DMS79 (cell line): ENCODE measurements around the gene OBP2A.
"Not testable (repeated sequence)": the region's sequence is repeated elsewhere in the genome, so short reads cannot be mapped to it uniquely, and the experiment has no call there.

ENCODE experiments used
- DNase-seq: peaks from one replicate; lab custom pipeline; 2025; lab: John Stamatoyannopoulos, UW

Gene OBP2A

DNA sequence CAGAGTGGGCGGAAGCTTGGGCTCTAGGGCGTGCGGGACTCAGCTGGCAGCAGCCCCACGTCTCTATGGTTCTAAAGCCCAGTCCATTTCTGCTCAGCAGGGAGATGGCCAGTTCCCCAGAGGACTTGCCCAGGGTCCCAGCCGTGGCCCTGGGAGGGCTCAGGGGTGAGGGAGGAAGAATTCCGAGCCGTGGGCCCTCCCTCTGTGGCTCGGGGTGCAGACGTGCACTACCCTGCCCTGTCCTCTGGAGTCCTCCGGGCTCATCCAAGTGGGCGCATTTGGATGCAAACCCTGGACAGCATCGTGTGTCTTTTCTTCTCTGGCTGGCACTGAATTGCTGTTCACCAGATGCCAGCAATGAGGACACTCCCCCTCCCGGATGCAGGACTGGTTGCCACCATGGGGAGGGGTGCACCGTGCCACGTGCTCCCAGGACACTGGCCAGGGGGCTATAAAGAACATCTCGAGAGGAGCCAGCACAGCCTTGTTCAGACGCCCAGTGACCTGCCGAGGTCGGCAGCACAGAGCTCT is at the start of gene OBP2A:
Gene OBP2A, plus strand, starts transcription at position 481 of the 531 bp plus-strand sequence. CDS start 55 bp downstream, outside the sequence.
- not testable (repeated sequence) for DNase-seq

GRCh38 chr9:135498381-135499126 is 47.4 kb upstream of the OBP2A start:
- DNase-seq, result no peak

GRCh38 chr9:135499326-135500070 is 46.4 kb upstream of the OBP2A start:
- DNase-seq, result peak; percentile 64

DNA sequence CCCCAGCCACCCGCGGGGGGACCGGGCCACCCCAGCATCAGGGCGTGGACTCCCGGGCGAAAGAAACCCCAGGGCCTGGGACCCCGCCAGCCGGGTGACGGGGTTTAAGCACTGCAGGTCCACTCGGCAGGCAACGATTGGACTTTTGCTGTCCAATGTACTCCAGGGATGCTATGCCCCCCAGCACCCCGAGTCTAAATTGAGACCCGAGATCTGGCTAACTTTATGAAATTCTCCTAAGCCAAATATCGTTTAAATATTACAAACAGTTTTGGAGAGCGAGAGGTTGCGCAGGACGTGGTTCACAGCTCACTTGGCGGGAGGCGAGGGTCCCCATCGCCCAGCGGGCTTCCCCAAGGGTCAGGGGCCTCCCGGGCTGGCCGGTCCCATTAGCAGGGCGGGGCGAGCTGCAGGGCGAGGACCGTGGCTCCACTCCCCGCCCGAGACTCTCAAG is 45.8 kb upstream of the OBP2A start:
- no peak for DNase-seq

- DNase-seq, result peak; percentile 43
These were observed 45.2 kb upstream of the OBP2A start, which contains the start of gene MRPS2 for GRCh38 chr9:135500525-135501260. MRPS2 (plus strand) TSS chr9:135500682; CDS start chr9:135500711, 29 bp downstream.

DNA sequence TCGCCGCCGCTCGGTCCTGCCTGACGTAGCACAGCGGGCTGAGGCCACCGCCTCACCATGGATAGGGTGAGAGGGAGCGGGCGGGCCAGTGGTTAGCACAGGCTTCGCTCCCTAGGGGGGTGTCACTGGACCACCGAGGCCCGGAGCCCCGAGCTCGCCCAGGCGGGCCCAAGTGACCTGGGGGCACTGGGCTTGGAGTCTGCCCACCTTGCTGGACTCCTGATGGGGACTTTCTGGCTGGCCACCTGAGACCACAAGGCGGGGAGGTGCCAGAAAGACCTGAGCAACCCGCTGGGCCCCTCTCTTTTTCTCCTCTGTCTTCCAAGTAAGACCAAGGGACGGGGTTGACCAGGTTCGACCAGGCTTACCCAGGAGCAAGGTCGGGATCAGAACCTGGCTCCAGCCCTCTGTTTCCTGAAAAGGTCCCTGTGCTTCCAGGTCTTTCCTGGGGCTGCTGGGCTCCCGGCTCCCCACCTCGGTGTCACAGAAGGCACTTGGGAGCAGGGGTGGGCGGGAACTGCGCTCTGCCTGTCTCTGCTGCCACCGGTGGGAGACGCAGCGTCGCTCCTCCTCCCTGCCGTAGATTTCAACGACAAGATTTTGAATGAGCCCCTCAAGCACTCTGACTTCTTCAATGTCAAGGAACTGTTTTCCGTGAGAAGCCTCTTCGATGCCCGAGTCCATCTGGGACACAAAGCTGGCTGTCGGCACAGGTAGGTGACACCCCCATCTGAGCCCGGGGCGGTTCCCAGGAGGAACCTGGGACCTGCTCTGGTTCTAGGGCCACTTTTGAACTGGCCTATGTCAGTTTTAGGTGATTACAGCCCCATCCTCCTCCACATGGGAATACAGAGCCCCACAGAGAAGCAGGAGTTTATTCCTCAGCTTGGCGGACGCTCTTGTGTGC is 44.4 kb upstream of the OBP2A start:
- DNase-seq, result no peak

GRCh38 chr9:135502168-135502872 is 43.6 kb upstream of the OBP2A start:
- DNase-seq, result no peak

- DNase-seq, result no peak
These were observed 43.0 kb upstream of the OBP2A start for GRCh38 chr9:135502873-135503321.

- no peak for DNase-seq
These were observed 42.3 kb upstream of the OBP2A start for GRCh38 chr9:135503371-135504261.

GRCh38 chr9:135504262-135505243 is 41.4 kb upstream of the OBP2A start:
- DNase-seq, result no peak

DNA sequence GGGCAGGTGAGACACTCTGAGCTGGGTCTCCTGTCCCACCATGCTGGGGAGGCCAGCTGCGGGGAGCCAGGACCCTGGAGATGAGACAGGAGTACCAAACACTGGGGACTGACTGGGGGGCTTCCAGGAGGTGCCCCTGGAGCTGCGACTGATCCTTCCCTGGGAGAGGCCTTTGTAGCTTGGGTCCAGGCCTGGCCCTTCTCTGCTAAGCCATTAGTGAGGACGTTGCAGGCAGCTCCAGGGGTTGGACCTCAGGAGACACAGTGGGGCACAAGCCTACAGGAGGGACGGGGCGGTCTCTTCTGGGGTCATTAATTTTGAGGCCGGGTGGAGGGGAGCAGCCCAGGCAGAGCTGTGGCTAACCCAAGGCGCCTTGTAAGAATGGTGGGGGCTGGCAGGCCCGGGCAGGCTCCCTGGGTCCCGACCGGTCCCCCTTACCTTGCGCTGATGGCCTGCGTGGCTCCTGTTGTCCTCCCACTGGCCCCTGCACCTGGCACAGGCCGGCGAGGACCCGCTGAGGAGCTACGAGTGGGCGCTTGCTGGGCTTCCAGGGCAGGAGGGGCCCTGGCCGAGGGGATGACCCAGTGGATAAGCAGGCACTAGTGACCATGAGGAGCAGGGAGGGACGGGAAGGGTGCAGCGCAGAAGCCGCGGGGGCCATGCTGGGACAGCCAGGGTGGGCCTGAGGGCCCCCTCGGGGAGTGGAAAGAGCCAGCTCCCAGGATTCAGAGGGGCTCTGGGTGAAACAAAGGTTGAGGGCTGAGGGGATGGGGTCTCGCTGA is 40.3 kb upstream of the OBP2A start:
- no peak for DNase-seq

GRCh38 chr9:135506327-135507103 is 39.4 kb upstream of the OBP2A start:
- no peak for DNase-seq

DNA sequence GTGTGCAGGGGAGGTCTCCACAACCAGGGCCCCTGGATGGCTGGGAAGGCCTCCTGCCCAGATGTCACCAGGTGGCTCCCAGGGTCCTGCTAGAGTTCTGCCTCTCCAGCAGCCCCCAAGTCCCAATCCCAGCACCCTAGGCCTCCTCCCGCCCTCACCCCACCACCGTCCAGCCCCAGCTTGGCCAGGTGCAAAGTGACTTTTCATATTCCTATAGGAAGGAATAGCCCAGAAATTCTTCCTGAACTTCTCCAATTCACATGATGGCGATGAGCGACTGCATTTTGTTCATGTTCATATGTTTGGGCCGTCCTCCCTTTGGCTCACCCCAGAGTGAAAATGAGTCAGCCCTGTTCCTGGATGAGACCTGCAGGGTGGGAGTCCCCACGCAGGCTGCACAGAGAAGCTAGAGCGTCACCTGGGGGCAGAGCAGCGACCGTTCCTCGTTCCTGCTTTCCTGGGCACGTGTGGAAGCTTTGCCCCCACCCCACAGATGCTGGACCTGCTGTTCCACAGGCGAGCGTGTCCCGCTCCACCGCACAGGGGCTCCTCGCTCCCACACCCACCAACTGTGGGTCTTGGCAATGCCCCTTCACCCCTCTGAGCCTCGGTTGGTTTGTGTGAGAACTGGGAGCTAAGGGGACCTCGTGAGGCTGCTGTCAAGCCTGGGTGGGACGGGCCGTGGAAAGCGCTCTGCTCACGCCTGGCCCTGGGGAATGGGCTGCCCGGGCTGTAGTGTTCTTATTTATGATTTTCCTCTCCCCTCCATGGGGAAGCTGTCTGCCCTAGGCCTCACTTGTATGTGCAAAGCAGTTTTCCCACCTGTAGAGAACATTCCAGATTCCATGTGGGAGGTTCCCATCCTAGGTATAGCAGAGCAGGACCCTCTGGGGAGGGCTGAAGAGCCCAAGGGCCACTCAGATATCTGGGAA is 38.6 kb upstream of the OBP2A start:
- DNase-seq, result no peak

DNA sequence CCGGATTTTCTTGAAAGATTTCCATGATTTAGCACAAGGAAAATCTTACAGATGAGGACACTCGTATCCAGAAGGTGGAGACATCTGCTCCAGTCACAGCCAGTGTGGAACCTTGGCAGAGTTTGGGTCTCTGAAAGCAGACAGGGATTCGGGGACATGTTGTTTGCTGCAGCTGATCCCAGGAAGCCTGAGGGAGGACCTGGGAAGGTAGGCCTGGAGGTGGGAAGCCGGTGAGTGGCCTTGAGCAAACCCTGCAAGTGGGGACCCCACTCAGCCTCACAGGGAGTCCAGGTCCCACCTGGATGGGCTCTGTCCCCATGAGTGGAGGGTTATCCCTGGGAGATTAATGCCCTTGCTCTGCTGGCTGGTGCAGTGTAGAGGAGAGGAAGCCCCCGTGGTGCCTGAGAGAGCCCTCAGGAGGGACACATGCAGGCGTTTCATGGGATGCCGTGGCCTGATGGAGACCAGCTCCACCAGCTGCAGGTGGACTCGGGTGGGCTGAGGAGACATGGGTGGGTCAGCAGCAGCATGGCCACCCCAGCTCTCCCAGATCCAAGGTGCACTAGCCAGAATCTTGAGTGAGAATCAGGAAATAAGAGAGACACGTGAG is 37.6 kb upstream of the OBP2A start:
- DNase-seq, result no peak

GRCh38 chr9:135509458-135509857 is 36.5 kb upstream of the OBP2A start:
- DNase-seq, result no peak
